ENCODE measurements around the gene CACNA1E. TPM values are rescaled to one million over a fixed set of nuclear protein-coding genes. Genes with fewer than 3 reads are reported as not detected.
"Not testable (repeated sequence)": the region's sequence is repeated elsewhere in the genome, so short reads cannot be mapped to it uniquely, and the experiment has no call there.

Gene CACNA1E
- total RNA-seq, 1 donor from 2014 or later = not detected

DNA sequence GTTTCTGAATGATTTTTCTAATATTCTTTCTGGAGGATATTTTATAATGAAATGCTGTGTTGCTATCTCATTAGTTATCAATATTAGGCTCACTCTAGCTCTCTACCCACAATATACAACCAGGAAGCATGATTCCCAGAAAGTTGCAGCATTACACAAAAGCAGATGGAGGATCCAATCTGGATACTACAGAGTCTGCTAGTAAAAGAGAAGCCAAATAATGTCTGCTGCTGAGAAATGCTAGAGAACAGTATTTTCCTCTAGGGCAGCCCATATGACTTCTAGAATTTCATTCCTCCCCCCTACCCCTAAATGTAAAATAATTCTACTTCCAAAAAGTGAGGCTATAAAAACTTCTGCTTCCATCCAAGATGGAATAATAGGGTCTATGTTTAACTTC is 338.4 kb downstream of the CACNA1E start:
- intact Hi-C loops (cut with DNase I) = no loop called here
- DNase-seq (ENCODE audit: extremely low spot score in 2 of 2) = no peak
- no peak overlapping the region for H3K4me3 ChIP-seq
- H3K27ac ChIP-seq = no peak overlapping the region
- H3K4me1 ChIP-seq = no peaks in the 10 kb centered on the region
- TF ChIP-seq POLR2A (IDR thresholded peaks at IDR 0.05) = no peak
- TF ChIP-seq POLR2AphosphoS5 (IDR thresholded peaks at IDR 0.05; ENCODE audit: insufficient read depth in 1 of 2, low read depth in 1 of 2) = no peak
- TF ChIP-seq, protein P1, sequence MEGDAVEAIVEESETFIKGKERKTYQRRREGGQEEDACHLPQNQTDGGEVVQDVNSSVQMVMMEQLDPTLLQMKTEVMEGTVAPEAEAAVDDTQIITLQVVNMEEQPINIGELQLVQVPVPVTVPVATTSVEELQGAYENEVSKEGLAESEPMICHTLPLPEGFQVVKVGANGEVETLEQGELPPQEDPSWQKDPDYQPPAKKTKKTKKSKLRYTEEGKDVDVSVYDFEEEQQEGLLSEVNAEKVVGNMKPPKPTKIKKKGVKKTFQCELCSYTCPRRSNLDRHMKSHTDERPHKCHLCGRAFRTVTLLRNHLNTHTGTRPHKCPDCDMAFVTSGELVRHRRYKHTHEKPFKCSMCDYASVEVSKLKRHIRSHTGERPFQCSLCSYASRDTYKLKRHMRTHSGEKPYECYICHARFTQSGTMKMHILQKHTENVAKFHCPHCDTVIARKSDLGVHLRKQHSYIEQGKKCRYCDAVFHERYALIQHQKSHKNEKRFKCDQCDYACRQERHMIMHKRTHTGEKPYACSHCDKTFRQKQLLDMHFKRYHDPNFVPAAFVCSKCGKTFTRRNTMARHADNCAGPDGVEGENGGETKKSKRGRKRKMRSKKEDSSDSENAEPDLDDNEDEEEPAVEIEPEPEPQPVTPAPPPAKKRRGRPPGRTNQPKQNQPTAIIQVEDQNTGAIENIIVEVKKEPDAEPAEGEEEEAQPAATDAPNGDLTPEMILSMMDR (IDR thresholded peaks at IDR 0.05) = no peak
- no peaks in the 10 kb centered on the region for H3K9me3 ChIP-seq
- H3K36me3 ChIP-seq = no peaks in the 10 kb centered on the region
- H3K27me3 ChIP-seq = no peaks in the 10 kb centered on the region

DNA sequence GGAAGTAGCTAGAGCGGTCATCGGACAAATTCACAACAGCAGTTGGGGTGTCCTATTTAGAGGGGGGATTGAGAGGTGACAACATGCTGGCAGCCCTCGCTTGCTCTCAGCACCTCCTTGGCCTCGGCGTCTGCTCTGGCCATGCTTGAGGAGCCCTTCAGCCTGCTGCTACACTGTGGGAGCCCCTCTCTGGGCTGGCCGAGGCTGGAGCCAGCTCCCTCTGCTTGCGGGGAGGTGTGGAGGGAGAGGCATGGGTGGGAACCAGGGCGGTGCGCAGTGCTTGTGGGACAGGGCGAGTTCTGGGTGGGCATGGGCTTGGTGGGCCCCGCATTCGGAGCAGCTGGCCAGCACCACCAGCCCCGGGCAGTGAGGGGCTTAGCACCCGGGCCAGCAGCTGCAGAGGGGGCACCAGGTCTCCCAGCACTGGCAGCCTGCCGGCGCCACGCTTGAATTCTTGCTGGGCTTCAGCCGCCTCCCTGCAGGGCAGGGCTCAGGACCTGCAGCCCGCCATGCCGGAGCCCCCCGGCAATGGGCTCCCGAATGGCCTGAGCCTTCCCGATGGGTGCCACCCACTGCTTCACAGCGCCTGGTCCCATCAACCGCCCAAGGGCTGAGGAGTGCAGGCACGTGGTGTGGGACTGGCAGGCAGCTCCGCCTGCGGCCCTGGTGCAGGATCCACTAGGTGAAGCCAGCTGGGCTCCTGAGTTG is 349.0 kb downstream of the CACNA1E start:
- H3K36me3 ChIP-seq; DNase-seq (ENCODE audit: extremely low spot score in 2 of 2); H3K27ac ChIP-seq; H3K27me3 ChIP-seq; H3K4me3 ChIP-seq; H3K4me1 ChIP-seq; intact Hi-C loops (cut with DNase I): not testable (repeated sequence)
- H3K9me3 ChIP-seq = peaks cover 11% of the 10 kb centered on the region

DNA sequence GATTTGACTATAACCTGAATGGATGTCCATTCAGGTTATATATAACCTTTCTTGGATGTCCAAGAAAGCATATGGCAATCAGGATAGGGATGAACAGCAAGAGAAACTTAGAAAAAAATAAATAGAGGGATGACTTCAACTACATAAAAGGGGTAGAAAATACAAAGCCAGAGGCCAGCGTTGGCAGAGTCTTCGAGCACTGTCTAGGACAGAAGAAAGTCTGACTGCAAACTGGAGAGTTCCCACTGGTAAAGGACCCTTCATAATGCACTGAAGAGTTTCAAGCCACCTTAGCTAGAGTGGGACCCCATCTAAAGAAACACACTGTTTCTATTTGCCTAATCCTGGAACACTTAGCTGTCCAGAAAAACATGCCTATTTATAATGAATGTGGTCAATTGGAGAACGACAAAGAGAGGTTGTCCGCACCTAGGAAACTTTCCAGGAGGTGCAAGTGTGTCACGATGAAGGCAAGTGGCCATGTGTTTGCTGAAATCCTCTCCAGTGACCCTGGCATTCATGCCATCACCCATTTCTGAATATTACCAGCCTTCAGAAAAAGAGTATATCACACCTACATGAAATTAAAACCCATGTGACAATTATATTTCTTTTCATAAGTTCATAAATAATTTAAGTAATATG is 362.8 kb downstream of the CACNA1E start:
- Histone ChIP-seq H3K4me1 (no peaks in the 10 kb centered on the region), H3K4me3 (no peak overlapping the region), H3K27ac (no peak overlapping the region), H3K36me3 (no peaks in the 10 kb centered on the region), H3K27me3 (no peaks in the 10 kb centered on the region), H3K9me3 (no peaks in the 10 kb centered on the region)
- intact Hi-C loops (cut with DNase I) = no loop called here
- TF ChIP-seq POLR2AphosphoS5 (IDR thresholded peaks at IDR 0.05; ENCODE audit: insufficient read depth in 1 of 2, low read depth in 1 of 2) (no peak), POLR2A (IDR thresholded peaks at IDR 0.05) (no peak)
- TF ChIP-seq, protein P1 (IDR thresholded peaks at IDR 0.05) = no peak
- no peak for DNase-seq (ENCODE audit: extremely low spot score in 2 of 2)

DNA sequence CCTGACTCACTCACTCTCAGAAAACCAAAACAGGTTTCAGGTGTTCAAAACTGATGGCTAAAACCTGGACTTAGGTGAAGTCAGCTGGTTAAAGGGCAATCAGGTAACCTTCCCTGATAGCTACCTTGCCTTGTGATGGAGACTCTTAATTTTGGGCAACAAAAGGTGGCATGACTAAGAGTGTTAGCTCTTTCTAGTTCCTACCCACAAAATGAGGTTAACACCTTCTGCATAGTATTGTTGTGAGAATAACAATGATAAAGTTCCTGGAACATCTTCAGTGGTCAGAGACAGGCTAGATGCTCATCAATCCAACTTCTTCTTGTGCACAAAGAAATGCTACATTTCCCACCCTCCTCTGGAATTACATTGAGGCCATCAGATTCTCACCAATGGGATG is 363.4 kb downstream of the CACNA1E start:
- Histone ChIP-seq H3K4me3 (no peak overlapping the region), H3K4me1 (no peaks in the 10 kb centered on the region), H3K9me3 (no peaks in the 10 kb centered on the region), H3K36me3 (no peaks in the 10 kb centered on the region), H3K27me3 (no peaks in the 10 kb centered on the region), H3K27ac (no peak overlapping the region)
- TF ChIP-seq POLR2A (IDR thresholded peaks at IDR 0.05) (no peak), POLR2AphosphoS5 (IDR thresholded peaks at IDR 0.05; ENCODE audit: insufficient read depth in 1 of 2, low read depth in 1 of 2) (no peak)
- intact Hi-C loops (cut with DNase I) = no loop called here
- DNase-seq (ENCODE audit: extremely low spot score in 2 of 2) = no peak

DNA sequence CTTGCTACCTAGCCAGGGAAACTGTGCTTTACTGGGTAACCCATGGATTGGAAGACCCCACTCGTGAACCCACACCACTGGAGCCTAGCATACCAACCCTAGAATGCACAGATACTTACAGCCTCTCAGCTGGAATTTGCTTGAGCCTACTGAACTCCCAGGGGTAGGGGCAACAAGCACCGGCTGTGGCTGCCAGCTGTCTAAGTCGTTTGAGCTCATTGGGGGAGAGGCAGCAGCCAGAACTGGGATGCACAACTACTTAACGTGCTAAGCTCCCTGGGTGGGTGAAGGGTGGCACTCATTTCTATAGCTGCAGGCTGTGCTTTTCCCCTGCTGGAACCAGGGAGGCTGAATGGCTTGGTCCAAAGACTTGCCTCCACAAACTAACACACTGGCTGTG is 365.8 kb downstream of the CACNA1E start:
- Histone ChIP-seq H3K4me1 (no peaks in the 10 kb centered on the region), H3K36me3 (no peaks in the 10 kb centered on the region), H3K4me3 (no peak overlapping the region), H3K27me3 (no peaks in the 10 kb centered on the region), H3K27ac (no peak overlapping the region), H3K9me3 (no peaks in the 10 kb centered on the region)
- DNase-seq (ENCODE audit: extremely low spot score in 2 of 2) = no peak
- TF ChIP-seq POLR2AphosphoS5 (IDR thresholded peaks at IDR 0.05; ENCODE audit: insufficient read depth in 1 of 2, low read depth in 1 of 2) = no peak
- intact Hi-C loops (cut with DNase I) = no loop called here

DNA sequence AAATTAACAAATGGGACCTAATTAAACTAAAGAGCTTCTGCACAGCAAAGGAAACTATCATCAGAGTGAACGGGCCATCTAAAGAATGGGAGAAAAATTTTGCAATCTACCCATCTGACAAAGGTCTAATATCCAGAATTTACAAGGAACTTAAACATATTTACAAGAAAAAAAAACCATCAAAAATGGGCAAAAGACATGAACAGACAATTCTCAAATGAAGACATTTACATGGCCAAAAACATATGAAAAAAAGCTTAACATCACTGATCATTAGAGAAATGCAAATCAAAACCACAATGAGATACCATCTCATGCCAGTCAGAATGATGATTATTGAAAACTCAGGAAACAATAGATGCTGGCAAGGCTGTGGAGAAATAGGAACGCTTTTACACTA is 370.9 kb downstream of the CACNA1E start:
- DNase-seq (ENCODE audit: extremely low spot score in 2 of 2); H3K27ac ChIP-seq; H3K9me3 ChIP-seq; intact Hi-C loops (cut with DNase I); H3K27me3 ChIP-seq; H3K4me3 ChIP-seq; H3K36me3 ChIP-seq; H3K4me1 ChIP-seq: not testable (repeated sequence)

DNA sequence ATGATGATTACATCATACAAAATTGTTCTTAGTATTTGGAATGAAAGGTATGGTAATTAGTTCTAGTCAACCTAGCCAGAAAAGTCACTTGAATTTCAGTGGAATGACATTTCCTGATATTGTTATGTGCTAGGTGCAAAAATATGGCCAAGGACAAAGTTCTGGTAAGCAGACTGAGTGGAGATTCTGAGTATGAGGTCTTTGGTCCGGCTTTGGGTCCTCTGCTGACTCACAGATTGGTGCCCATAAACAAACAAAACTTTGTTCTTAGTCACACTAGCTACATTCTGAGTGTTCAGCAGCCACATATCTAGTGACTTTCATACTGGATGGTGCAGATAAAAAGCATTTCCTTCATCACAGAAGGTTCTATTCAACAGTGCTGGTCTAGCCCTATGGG is 372.1 kb downstream of the CACNA1E start:
- Histone ChIP-seq H3K27ac (no peak overlapping the region), H3K36me3 (no peaks in the 10 kb centered on the region), H3K9me3 (no peaks in the 10 kb centered on the region), H3K4me3 (no peak overlapping the region), H3K4me1 (no peaks in the 10 kb centered on the region), H3K27me3 (no peaks in the 10 kb centered on the region)
- intact Hi-C loops (cut with DNase I) = no loop called here
- TF ChIP-seq POLR2A (IDR thresholded peaks at IDR 0.05) = no peak
- TF ChIP-seq, protein P1 (IDR thresholded peaks at IDR 0.05) = no peak
- TF ChIP-seq POLR2AphosphoS5 (IDR thresholded peaks at IDR 0.05; ENCODE audit: insufficient read depth in 1 of 2, low read depth in 1 of 2) = no peak
- DNase-seq (ENCODE audit: extremely low spot score in 2 of 2) = no peak
